KMS-11 (cell line): ENCODE data around the gene SELPLG.
"Not testable (repeated sequence)": the region's sequence is repeated elsewhere in the genome, so short reads cannot be mapped to it uniquely, and the experiment has no call there.

Source experiments
- H2AFZ ChIP-seq: fragments of 200-600 bp; sonication (generic); 2 replicates; pipeline ENCODE4 v1.6.1; 2016; ENCODE audit warnings: antibody characterized with exemption, mixed run types, low read depth
- H3K27ac ChIP-seq: fragments of 200-600 bp; sonication (generic); 2 replicates; pipeline ENCODE4 v1.6.1; 2016; ENCODE audit warnings: mild to moderate bottlenecking, mixed run types
- H3K27me3 ChIP-seq: fragments of 200-600 bp; sonication (generic); 2 replicates; pipeline ENCODE4 v1.6.1; 2017; ENCODE audit warnings: mild to moderate bottlenecking, low read depth, mixed run types, moderate library complexity; ENCODE audit not compliant: insufficient read depth
- H3K36me3 ChIP-seq: fragments of 200-600 bp; sonication (generic); 2 replicates; pipeline ENCODE4 v1.6.1; 2017; ENCODE audit warnings: mild to moderate bottlenecking, mixed run types; ENCODE audit not compliant: insufficient read depth
- H3K4me1 ChIP-seq: fragments of 200-600 bp; sonication (generic); 2 replicates; pipeline ENCODE4 v1.6.1; 2016; ENCODE audit warnings: mild to moderate bottlenecking, low read depth, mixed run types; ENCODE audit not compliant: poor library complexity, severe bottlenecking
- H3K4me2 ChIP-seq: fragments of 200-600 bp; sonication (generic); 2 replicates; pipeline ENCODE4 v1.7.0; 2016; ENCODE audit warnings: mild to moderate bottlenecking, mixed run types
- H3K4me3 ChIP-seq: fragments of 200-600 bp; sonication (generic); IDR thresholded peaks from 2 replicates; pipeline ENCODE4 v1.6.1; 2017; ENCODE audit warnings: low read depth, low read length, mixed read lengths; ENCODE audit not compliant: insufficient read depth
- H3K79me2 ChIP-seq: fragments of 200-600 bp; sonication (generic); 2 replicates; pipeline ENCODE4 v1.6.1; 2016; ENCODE audit warnings: low read depth, mixed run types; ENCODE audit not compliant: insufficient read depth
- H3K9ac ChIP-seq: fragments of 200-600 bp; sonication (generic); 2 replicates; pipeline ENCODE4 v1.6.1; 2016; ENCODE audit warnings: mild to moderate bottlenecking, mixed run types
- H4K20me1 ChIP-seq: fragments of 200-600 bp; sonication (generic); 2 replicates; pipeline ENCODE4 v1.6.1; 2016; ENCODE audit warnings: mild to moderate bottlenecking, mixed run types; ENCODE audit not compliant: insufficient read depth
- CTCF ChIP-seq: fragments of 200-600 bp; sonication (generic); conservative IDR thresholded peaks from 2 replicates; pipeline ENCODE4 v1.6.1; 2017; ENCODE audit warnings: low read depth, mild to moderate bottlenecking, antibody characterized with exemption, low read length, moderate library complexity, mixed read lengths

Gene SELPLG

GRCh38 chr12:108633081-108633533, 587 bp downstream of the SELPLG start:
- no peak for TF ChIP-seq CTCF
- Histone ChIP-seq H3K4me1 (peaks cover 79% of the 10 kb centered on the region), H4K20me1 (no peaks in the 10 kb centered on the region), H3K27ac (peak overlapping the region; percentile 99), H3K36me3 (no peaks in the 10 kb centered on the region), H3K27me3 (no peaks in the 10 kb centered on the region), H2AFZ (no peak overlapping the region), H3K79me2 (peaks cover 60% of the 10 kb centered on the region), H3K9ac (peak overlapping the region; percentile 92), H3K4me2 (peak overlapping the region; percentile 94), H3K4me3 (no peak overlapping the region)

- peak overlapping the region; percentile 94 for H3K4me2 ChIP-seq
- H2AFZ ChIP-seq, H3K36me3 ChIP-seq, H4K20me1 ChIP-seq, H3K4me3 ChIP-seq, H3K27me3 ChIP-seq: not testable (repeated sequence)
- H3K79me2 ChIP-seq = peaks cover 71% of the 10 kb centered on the region
- peak overlapping the region; percentile 99 for H3K27ac ChIP-seq
- peaks cover 82% of the 10 kb centered on the region for H3K4me1 ChIP-seq
- peak overlapping the region; percentile 92; the same call in 1 of the 2 replicates for H3K9ac ChIP-seq
These were observed 2.4 kb downstream of the SELPLG start for GRCh38 chr12:108631261-108631660.

- Histone ChIP-seq H3K9ac (no peak overlapping the region), H3K4me1 (peaks cover 81% of the 10 kb centered on the region), H3K36me3 (no peaks in the 10 kb centered on the region), H4K20me1 (no peaks in the 10 kb centered on the region), H3K4me3 (no peak overlapping the region), H3K27ac (peak overlapping the region; percentile 99; the same call in 1 of the 2 replicates), H3K79me2 (peaks cover 77% of the 10 kb centered on the region), H3K27me3 (no peaks in the 10 kb centered on the region), H3K4me2 (peak overlapping the region; percentile 94), H2AFZ (no peak overlapping the region)
- TF ChIP-seq CTCF = no peak
These were observed 3.0 kb downstream of the SELPLG start for GRCh38 chr12:108630481-108631207.

- Histone ChIP-seq H3K9ac (no peak overlapping the region), H3K36me3 (no peaks in the 10 kb centered on the region), H3K4me3 (no peak overlapping the region), H3K4me1 (peaks cover 82% of the 10 kb centered on the region), H3K27ac (peak overlapping the region; percentile 12; the same call in 1 of the 2 replicates), H3K4me2 (peak overlapping the region; percentile 94), H3K27me3 (no peaks in the 10 kb centered on the region), H4K20me1 (no peaks in the 10 kb centered on the region), H3K79me2 (peaks cover 84% of the 10 kb centered on the region), H2AFZ (no peak overlapping the region)
- no peak for TF ChIP-seq CTCF
These were observed 3.7 kb downstream of the SELPLG start for GRCh38 chr12:108629824-108630476.
